ENCODE measurements around the gene SOX10.

DNA sequence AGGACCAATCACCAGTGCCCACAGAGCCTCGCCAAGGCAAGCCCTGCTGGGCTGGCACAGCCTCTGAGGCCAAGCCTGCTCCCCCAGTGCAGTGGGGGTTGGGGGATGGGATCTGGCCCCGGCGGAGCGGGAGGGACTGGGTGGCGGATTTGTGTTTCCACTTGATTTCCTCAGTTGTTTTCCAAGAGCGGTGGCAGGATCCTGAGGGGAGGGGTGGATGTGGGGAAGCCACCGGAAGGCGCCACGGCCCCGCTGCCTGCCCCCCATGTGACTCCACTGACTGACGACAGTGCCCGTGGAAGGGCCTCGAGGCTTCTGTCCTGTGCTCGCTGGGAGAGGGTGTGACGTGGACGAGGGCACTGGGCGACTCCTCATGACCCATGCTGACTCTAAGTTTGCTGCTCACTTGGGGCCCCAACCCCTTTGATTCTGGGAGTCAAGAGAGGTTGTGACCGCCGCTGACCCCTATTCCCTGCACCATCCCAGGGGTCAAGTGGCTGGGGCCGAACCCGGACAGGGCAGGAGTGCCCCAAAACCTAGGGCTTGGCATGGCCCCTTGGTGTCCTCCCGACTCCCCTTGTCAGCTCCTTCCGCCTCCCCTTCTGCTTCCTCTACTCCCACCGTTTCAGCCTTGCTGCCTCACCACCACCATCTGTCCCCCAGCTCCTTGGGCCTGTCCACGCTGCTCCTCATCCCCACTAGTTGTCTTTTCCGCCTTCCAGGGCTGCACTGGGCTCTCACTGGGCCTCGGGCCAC is 49.3 kb upstream of the SOX10 start:
- TF ChIP-seq, protein P1, sequence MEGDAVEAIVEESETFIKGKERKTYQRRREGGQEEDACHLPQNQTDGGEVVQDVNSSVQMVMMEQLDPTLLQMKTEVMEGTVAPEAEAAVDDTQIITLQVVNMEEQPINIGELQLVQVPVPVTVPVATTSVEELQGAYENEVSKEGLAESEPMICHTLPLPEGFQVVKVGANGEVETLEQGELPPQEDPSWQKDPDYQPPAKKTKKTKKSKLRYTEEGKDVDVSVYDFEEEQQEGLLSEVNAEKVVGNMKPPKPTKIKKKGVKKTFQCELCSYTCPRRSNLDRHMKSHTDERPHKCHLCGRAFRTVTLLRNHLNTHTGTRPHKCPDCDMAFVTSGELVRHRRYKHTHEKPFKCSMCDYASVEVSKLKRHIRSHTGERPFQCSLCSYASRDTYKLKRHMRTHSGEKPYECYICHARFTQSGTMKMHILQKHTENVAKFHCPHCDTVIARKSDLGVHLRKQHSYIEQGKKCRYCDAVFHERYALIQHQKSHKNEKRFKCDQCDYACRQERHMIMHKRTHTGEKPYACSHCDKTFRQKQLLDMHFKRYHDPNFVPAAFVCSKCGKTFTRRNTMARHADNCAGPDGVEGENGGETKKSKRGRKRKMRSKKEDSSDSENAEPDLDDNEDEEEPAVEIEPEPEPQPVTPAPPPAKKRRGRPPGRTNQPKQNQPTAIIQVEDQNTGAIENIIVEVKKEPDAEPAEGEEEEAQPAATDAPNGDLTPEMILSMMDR (IDR thresholded peaks at IDR 0.05 in 2 of 3, conservative IDR thresholded peaks at IDR 0.05 in 1 of 3; ENCODE audit: borderline replicate concordance in 1 of 3, insufficient read depth in 1 of 3, low read depth in 2 of 3, low read length in 2 of 3): no peak
- TF ChIP-seq EZH2phosphoT487 (IDR thresholded peaks at IDR 0.05; ENCODE audit: borderline replicate concordance) (no peak), POLR2A (IDR thresholded peaks at IDR 0.05; ENCODE audit: borderline replicate concordance, extremely low read depth, insufficient read depth, insufficient read length) (no peak)
